Mucosa of stomach (tissue), 1 donor: ENCODE measurements around the gene IL2RG.
A peak's percentile ranks its signal among the peaks of the same experiment; 100 is the strongest.

ENCODE experiments used
- H3K27me3 ChIP-seq: one replicate; pipeline ENCODE4 v1.7.0; 2013; ENCODE audit warnings: mild to moderate bottlenecking, low read length; ENCODE audit not compliant: control insufficient read depth, insufficient read depth
- H3K36me3 ChIP-seq: one replicate; pipeline ENCODE4 v1.7.0; 2013; ENCODE audit warnings: low read length; ENCODE audit not compliant: control insufficient read depth, insufficient read depth
- H3K4me1 ChIP-seq: one replicate; pipeline ENCODE4 v1.7.0; 2013; ENCODE audit warnings: mild to moderate bottlenecking, low read length; ENCODE audit not compliant: control insufficient read depth, insufficient read depth
- H3K4me3 ChIP-seq: one replicate; pipeline ENCODE4 v1.7.0; 2013; ENCODE audit warnings: low read length
- H3K9ac ChIP-seq: one replicate; pipeline ENCODE4 v1.7.0; 2013; ENCODE audit warnings: mild to moderate bottlenecking, low read length, moderate library complexity
- H3K9me3 ChIP-seq: one replicate; pipeline ENCODE4 v1.7.0; 2013; ENCODE audit warnings: mild to moderate bottlenecking, low read length, moderate library complexity; ENCODE audit not compliant: control insufficient read depth
- donor health status: Pancreatic carcinoma.

The IL2RG gene

GRCh38 chrX:71111141-71111843 lies at the start of gene IL2RG:
IL2RG (minus strand) TSS chrX:71111577; CDS start chrX:71111539, 38 bp downstream.
- Histone ChIP-seq H3K9ac (peak within 1 kb of the TSS; percentile 47), H3K36me3 (no peaks in the 10 kb centered on the region), H3K27me3 (no peaks in the 10 kb centered on the region), H3K4me1 (peaks cover 12% of the 10 kb centered on the region), H3K9me3 (no peaks in the 10 kb centered on the region), H3K4me3 (no peak within 1 kb of the TSS)

- Histone ChIP-seq H3K4me3 (no peak overlapping the region), H3K4me1 (no peaks in the 10 kb centered on the region), H3K27me3 (no peaks in the 10 kb centered on the region), H3K9ac (no peak overlapping the region), H3K9me3 (no peaks in the 10 kb centered on the region), H3K36me3 (no peaks in the 10 kb centered on the region)
Observed at GRCh38 chrX:71160475-71160874, 49.1 kb upstream of the IL2RG start.

- Histone ChIP-seq H3K4me3 (no peak overlapping the region), H3K4me1 (no peaks in the 10 kb centered on the region), H3K9me3 (no peaks in the 10 kb centered on the region), H3K9ac (no peak overlapping the region), H3K27me3 (no peaks in the 10 kb centered on the region), H3K36me3 (no peaks in the 10 kb centered on the region)
Observed at GRCh38 chrX:71159335-71159734, 48.0 kb upstream of the IL2RG start.

GRCh38 chrX:71158603-71159002 lies 47.2 kb upstream of the IL2RG start:
- no peaks in the 10 kb centered on the region for H3K4me1 ChIP-seq
- no peaks in the 10 kb centered on the region for H3K9me3 ChIP-seq
- H3K4me3 ChIP-seq = no peak overlapping the region
- no peaks in the 10 kb centered on the region for H3K36me3 ChIP-seq
- H3K9ac ChIP-seq = no peak overlapping the region
- no peaks in the 10 kb centered on the region for H3K27me3 ChIP-seq

- Histone ChIP-seq H3K4me1 (no peaks in the 10 kb centered on the region), H3K36me3 (no peaks in the 10 kb centered on the region), H3K9ac (no peak overlapping the region), H3K4me3 (no peak overlapping the region), H3K9me3 (no peaks in the 10 kb centered on the region), H3K27me3 (no peaks in the 10 kb centered on the region)
Observed at GRCh38 chrX:71154641-71155040, 43.3 kb upstream of the IL2RG start.

- no peak overlapping the region for H3K4me3 ChIP-seq
- no peaks in the 10 kb centered on the region for H3K27me3 ChIP-seq
- no peak overlapping the region for H3K9ac ChIP-seq
- no peaks in the 10 kb centered on the region for H3K4me1 ChIP-seq
- H3K9me3 ChIP-seq = no peaks in the 10 kb centered on the region
- H3K36me3 ChIP-seq = no peaks in the 10 kb centered on the region
Observed at GRCh38 chrX:71154196-71154595, 42.8 kb upstream of the IL2RG start.

- H3K36me3 ChIP-seq = no peaks in the 10 kb centered on the region
- H3K4me1 ChIP-seq = no peaks in the 10 kb centered on the region
- H3K27me3 ChIP-seq = no peaks in the 10 kb centered on the region
- no peaks in the 10 kb centered on the region for H3K9me3 ChIP-seq
- no peak overlapping the region for H3K4me3 ChIP-seq
- H3K9ac ChIP-seq = no peak overlapping the region
Observed at GRCh38 chrX:71151366-71151765, 40.0 kb upstream of the IL2RG start.

GRCh38 chrX:71148278-71148663 lies 36.9 kb upstream of the IL2RG start:
- Histone ChIP-seq H3K36me3 (no peaks in the 10 kb centered on the region), H3K9ac (no peak overlapping the region), H3K27me3 (no peaks in the 10 kb centered on the region), H3K4me1 (peaks cover 10% of the 10 kb centered on the region), H3K9me3 (no peaks in the 10 kb centered on the region), H3K4me3 (no peak overlapping the region)

GRCh38 chrX:71147496-71148277 lies 36.3 kb upstream of the IL2RG start:
- Histone ChIP-seq H3K4me3 (no peak overlapping the region), H3K9me3 (no peaks in the 10 kb centered on the region), H3K27me3 (no peaks in the 10 kb centered on the region), H3K9ac (no peak overlapping the region), H3K36me3 (no peaks in the 10 kb centered on the region), H3K4me1 (peaks cover 10% of the 10 kb centered on the region)

GRCh38 chrX:71144651-71145050 lies 33.3 kb upstream of the IL2RG start, which contains the start of gene NLGN3:
NLGN3 (plus strand) TSS chrX:71144841; CDS start chrX:71147750, 2,909 bp downstream.
- Histone ChIP-seq H3K9me3 (no peaks in the 10 kb centered on the region), H3K4me1 (peaks cover 10% of the 10 kb centered on the region), H3K9ac (peak within 1 kb of the TSS; percentile 15), H3K27me3 (no peaks in the 10 kb centered on the region), H3K36me3 (no peaks in the 10 kb centered on the region), H3K4me3 (peak within 1 kb of the TSS; percentile 8)

- no peaks in the 10 kb centered on the region for H3K36me3 ChIP-seq
- H3K9ac ChIP-seq = no peak overlapping the region
- H3K4me3 ChIP-seq = no peak overlapping the region
- H3K9me3 ChIP-seq = no peaks in the 10 kb centered on the region
- H3K4me1 ChIP-seq = peaks cover 10% of the 10 kb centered on the region
- H3K27me3 ChIP-seq = no peaks in the 10 kb centered on the region
Observed at GRCh38 chrX:71143508-71143907, 32.1 kb upstream of the IL2RG start.

GRCh38 chrX:71140440-71140839 lies 29.1 kb upstream of the IL2RG start:
- Histone ChIP-seq H3K4me3 (no peak overlapping the region), H3K27me3 (no peaks in the 10 kb centered on the region), H3K36me3 (peaks cover under 1% of the 10 kb centered on the region), H3K9me3 (no peaks in the 10 kb centered on the region), H3K4me1 (peaks cover 6% of the 10 kb centered on the region), H3K9ac (no peak overlapping the region)
